MV-4-11 (cell line): ENCODE measurements around the gene NMRK1.
A peak's percentile ranks its signal among the peaks of the same experiment; 100 is the strongest.

Source experiments
- DNase-seq: peaks from one replicate; lab custom pipeline; 2025; lab: John Stamatoyannopoulos, UW

NMRK1 gene

GRCh38 chr9:75087824-75088645 is at the start of gene NMRK1, which contains the start of gene OSTF1:
Gene NMRK1, minus strand, starts transcription at chr9:75088155. Its CDS starts 5,040 bp downstream, at chr9:75083115.
Gene OSTF1, plus strand, starts transcription at chr9:75088514. Its CDS starts 179 bp downstream, at chr9:75088693.
- DNase-seq = peak; percentile 91

DNA sequence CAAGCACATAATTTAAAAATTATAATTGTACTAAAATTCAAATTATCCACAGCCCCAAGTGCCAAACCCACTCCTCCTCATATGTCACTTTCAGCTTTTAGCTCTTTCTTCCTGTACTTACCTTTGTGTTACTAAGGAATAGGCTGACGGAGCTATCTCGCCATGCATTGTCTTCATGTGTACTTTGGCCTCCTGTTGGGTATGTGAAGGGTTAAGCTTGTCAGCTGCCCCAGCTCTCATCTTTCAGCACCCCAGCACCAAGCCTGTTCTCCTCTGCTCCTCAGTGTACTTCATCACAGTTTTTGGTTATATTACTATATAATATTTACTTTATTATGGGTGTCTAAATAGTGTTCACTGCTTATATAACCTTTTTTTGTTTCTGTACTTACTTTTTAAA is 46.5 kb upstream of the NMRK1 start:
- no peak for DNase-seq

GRCh38 chr9:75133396-75133795 is 45.4 kb upstream of the NMRK1 start:
- DNase-seq = no peak

GRCh38 chr9:75132244-75132643 is 44.3 kb upstream of the NMRK1 start:
- peak; percentile 79 for DNase-seq

DNA sequence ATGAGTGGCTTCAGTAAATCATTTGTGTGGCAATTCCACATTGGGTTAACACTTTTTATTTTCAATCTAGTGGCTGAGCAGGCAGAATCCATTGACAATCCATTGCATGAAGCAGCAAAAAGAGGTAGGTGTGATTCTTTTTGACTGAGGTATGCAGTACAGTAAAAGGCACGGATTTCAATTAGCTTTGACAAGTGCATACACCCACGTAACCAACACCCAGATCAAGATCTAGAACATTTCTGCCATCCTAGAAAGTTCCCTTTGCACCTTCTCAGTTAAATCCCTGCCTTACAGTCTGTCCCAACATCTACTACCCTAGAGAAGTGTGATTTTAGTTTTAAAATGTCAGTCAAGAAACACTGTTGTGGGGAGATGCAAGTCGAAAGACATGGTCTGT is 43.7 kb upstream of the NMRK1 start:
- no peak for DNase-seq

DNA sequence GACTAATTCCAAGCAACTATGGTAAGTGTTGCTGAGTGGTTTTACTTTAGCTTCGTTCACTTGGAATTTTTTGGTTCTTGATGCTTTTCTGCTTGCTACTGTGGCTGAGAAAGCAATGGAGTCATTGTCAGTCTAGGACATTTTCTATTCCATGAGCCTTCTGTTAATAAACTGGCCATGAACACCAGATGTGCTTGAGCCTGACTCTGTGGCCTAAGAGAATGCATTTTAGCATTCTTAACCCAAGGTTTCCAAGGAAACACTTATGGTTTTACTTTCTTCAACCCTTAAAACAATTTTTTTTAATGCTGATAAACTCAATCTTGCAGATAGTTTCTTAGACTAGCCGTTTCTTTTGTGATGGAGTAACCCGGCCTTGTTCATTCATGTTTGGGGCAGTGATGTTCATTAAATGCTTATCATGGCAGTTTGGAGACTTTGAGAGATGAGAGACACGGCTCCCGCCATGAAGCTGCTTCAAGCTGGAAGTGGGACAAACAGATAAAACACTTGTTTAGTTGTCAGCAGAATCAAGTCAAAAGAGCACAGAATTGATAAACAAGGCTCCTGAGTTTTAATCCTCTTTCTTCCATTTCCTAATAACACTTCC is 42.8 kb upstream of the NMRK1 start:
- no peak for DNase-seq

- DNase-seq = no peak
Observed at GRCh38 chr9:75130172-75130571, 42.2 kb upstream of the NMRK1 start.

- DNase-seq = no peak
Observed at GRCh38 chr9:75128535-75128934, 40.6 kb upstream of the NMRK1 start.

DNA sequence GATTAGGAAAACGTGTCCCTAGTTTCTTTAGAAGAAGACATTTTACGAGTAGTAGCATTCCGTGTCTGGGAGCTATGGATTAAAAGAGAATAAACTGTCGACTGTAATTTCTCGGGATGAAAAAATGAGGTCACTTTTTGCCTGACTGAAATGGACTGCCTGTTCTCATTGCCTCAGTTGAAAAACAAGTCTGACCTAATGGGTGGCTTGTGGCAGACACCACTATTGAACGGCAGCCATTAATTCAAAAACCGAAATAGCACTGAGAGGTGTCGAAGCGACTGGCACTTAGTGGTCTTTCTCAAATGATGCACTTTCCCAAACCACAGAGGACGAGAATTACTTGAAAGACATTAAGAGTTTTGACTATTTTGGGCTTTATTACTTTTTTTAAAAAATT is 35.7 kb upstream of the NMRK1 start:
- no peak for DNase-seq

- peak; percentile 36 for DNase-seq
Observed at GRCh38 chr9:75121914-75122558, 34.1 kb upstream of the NMRK1 start.

GRCh38 chr9:75120686-75121085 is 32.7 kb upstream of the NMRK1 start:
- peak; percentile 94 for DNase-seq

- DNase-seq = no peak
Observed at GRCh38 chr9:75117564-75117963, 29.6 kb upstream of the NMRK1 start.

GRCh38 chr9:75116306-75116705 is 28.4 kb upstream of the NMRK1 start:
- DNase-seq = no peak

- no peak for DNase-seq
Observed at GRCh38 chr9:75112789-75113188, 24.8 kb upstream of the NMRK1 start.

DNA sequence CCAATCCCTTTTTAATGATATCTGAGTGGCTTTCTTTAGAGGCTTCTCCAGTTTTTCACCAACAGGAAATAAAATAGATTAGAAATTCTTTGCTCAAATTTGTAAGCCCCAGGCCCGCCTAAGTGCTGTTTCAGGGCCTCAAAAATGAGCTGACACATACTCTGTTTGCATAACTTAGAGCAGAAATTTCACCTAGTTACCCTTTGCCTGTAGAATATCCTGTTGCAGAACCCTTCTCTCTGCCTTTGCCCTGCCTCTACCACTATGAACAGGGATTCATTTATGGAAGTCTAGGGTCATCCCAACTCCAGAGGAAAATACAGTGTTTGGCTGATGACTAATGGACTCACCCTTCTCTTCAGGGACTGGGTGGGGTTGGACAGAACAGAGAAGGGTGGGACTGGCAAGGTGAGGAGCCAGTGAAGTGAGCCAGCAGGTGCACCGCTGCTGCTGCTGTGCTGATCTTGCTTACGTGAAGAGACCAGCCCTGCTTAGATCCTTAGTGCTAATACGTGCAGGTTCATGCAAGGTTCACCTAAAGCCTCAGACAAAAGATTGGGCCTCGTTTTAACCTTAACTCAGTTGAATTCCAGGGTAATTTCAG is 23.2 kb upstream of the NMRK1 start:
- no peak for DNase-seq

- no peak for DNase-seq
Observed at GRCh38 chr9:75109210-75109839, 21.4 kb upstream of the NMRK1 start.

DNA sequence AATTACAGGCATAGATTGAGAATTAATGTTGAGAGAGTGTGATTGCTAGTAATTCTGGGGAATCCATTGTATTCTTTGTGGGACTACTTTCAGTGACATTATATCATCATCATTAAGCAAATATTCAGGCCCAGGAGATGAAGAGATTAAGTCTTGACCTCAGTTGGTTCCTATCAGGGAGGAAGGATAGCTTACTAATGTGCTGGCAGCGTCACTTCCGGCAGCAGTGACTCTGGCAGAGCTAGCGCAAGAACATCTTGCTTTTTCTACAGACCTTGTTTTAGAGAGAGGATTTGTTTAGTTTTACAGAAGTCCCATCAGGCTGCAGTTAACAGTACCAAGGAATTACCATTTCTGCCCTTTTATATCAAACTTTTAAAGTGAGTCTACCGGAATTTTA is 20.6 kb upstream of the NMRK1 start:
- DNase-seq = peak; percentile 39

GRCh38 chr9:75106857-75107256 is 18.9 kb upstream of the NMRK1 start:
- no peak for DNase-seq

- peak; percentile 28 for DNase-seq
Observed at GRCh38 chr9:75105841-75106240, 17.9 kb upstream of the NMRK1 start.

DNA sequence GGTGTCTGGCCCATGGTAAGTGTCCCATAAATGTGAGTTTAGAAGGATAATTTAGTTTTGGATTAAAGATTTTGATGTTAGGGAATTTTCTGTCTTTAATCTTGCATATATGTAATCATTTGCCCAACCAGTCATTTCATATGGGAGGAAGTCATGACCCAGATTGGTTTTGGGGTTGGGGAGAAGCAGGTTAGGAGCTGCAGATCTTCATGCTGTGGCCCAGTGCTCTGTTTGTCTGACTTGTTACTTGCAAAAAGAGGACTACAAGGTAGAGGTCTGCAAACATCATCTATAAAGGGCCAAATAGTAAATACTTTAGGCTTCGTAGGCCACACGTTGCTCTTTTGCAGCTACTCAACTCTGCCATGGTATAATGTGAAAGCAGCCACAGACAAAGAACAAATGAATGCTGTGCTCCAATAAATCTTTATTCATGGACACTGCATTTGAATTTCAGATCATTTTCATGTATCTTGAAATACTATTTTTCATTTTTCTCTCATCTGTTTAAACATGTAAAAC is 17.1 kb upstream of the NMRK1 start:
- DNase-seq = no peak

DNA sequence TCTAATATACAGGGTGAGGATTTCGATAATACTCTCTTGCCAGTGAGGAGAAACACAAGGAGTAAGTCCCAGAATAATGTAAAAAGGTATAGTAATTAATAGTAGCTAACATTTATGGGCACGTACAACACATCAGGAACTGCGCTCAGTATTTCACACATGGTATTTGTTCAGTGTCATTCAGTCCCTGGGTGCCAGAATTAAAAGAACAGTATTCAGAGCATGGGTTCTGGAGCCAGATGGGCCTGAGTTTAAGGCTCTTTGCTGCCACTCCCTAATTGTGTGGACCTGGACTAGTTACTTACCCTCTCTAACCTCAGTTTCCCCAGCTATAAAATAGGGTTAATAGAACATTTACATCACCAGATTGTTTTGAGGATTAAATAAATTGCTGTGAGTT is 16.7 kb upstream of the NMRK1 start:
- no peak for DNase-seq
